Measurements from ENCODE around the gene DYRK1A. TPM values are rescaled to one million over a fixed set of nuclear protein-coding genes. Genes with fewer than 3 reads are reported as not detected.
"Not testable (repeated sequence)": the region's sequence is repeated elsewhere in the genome, so short reads cannot be mapped to it uniquely, and the experiment has no call there.

The DYRK1A gene
- total RNA-seq, 1 donor, result 316 TPM

DNA sequence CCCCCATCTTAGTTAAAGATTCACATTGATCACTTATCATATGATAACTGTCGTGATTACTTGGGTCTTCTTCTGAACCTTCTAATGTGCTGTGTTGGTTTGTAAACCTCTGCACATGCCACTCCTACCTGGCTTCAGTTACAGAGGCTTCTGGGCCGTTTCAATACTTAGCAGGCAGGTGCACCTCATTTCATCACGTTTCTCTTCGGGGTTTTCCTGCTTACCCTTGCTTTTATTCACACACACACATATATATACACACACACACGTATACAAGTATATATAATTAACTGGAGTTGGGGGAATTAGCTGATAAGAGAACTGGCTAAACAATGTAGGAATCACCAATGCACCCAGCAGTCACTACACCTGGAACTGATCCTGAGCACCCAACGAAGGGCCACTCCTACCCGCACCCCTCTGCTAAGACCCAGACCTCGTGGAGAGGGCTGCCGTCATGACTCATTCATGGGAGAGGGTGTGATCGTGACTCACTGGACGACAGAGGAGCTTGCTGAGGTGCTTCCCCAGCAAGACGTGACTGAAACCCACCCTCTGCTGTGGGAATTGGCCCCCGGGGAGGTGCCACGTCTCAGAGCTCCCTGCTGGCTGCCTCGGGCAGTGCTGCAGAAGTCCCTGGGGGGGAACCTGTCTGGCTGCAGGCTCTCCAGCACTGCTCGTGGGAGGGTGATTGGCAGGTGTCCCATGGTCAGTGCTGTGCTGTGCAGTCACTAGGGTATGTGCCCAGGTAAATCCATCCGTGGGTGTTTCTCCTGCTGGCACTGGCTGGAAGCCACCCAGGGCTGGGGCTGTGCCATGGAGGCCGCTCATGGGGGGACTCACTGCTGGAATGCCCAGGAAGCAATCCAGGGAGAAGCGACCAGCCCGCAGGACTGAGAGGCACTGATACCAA lies 166.6 kb downstream of the DYRK1A start:
- Histone ChIP-seq H3K4me1 (ENCODE audit: insufficient read depth, low read length) (no peaks in the 10 kb centered on the region), H3K27me3 (ENCODE audit: insufficient read depth, low read length) (peaks cover 34% of the 10 kb centered on the region), H3K9me3 (ENCODE audit: low read depth, low read length) (no peaks in the 10 kb centered on the region), H3K4me3 (ENCODE audit: low read length) (no peak overlapping the region)

- Histone ChIP-seq H3K4me3 (ENCODE audit: low read length) (no peak overlapping the region), H3K27me3 (ENCODE audit: insufficient read depth, low read length) (peaks cover 34% of the 10 kb centered on the region), H3K9me3 (ENCODE audit: low read depth, low read length) (no peaks in the 10 kb centered on the region), H3K4me1 (ENCODE audit: insufficient read depth, low read length) (no peaks in the 10 kb centered on the region)
Measured at GRCh38 chr21:37534431-37534830, 167.9 kb downstream of the DYRK1A start.

DNA sequence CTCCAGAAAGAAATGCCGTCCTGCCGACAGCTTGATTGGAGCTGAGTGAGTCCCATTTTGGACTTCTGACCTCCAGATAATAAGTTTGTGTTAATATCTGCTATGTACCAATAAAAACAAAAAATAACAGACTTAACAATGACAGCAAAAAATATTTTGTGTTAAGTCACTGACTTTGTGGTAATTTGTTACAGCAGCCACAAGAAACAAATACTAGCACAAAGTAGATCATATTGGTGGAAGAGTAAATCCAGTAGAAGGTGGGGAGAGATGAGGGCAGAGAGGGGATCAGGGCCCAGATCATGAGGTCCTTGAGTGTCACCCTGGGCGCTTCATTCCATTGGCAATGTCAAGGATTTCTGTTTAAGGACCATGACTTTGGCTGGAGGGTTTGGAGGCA lies 168.6 kb downstream of the DYRK1A start:
- Histone ChIP-seq H3K4me1 (ENCODE audit: insufficient read depth, low read length) (no peaks in the 10 kb centered on the region), H3K9me3 (ENCODE audit: low read depth, low read length) (no peaks in the 10 kb centered on the region), H3K4me3 (ENCODE audit: low read length) (no peak overlapping the region), H3K27me3 (ENCODE audit: insufficient read depth, low read length) (peaks cover 32% of the 10 kb centered on the region)

DNA sequence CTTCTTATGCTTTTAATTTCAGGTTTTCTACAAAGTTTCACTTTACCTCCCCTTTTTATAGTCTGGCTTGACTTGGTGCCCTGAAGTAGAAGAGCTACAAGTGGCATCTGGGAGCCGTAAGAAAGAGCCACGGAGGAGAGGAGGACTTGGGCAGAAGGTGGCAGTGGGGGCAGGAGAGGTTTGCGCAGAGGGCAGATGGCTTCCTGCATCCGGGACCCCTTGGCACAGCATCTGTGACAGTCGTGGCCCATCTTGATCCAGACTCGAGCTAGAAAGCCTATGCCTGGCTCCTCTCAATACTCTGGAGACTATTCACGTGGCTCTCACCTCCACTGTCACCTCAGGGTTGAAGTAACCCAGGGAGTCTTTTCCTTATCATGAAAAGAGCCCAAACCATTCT lies 169.1 kb downstream of the DYRK1A start:
- peaks cover 32% of the 10 kb centered on the region for H3K27me3 ChIP-seq (ENCODE audit: insufficient read depth, low read length)

DNA sequence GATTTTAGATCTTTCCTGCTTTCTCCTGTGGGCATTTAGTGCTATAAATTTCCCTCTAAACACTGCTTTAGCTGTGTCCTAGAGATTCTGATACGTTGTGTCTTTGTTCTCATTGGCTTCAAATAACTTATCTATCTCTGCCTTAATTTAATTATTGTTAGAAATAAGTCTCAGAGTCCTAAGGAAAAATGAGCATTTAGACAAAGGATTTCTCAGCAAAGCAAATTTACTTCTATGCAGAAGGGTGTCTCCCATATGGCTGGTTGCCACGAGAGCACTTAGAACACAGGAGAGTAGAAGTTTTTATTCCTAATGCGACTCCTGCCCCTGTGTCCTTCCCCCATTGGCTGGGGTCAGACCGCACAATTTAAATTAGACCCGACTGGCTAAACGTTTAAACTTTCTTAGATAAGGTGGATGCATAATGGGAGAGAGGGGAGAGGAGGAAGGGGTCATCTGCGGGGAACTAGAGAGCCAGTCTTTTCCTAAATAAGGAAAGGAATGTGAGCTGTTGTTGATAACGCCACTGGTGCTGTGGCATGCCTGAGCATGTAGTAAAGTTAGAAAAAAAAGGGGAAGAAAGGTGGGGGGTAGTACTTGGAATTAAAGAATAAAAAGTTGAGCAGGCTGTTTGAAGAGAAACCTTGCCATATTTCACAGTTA lies 170.2 kb downstream of the DYRK1A start:
- no peaks in the 10 kb centered on the region for H3K4me1 ChIP-seq (ENCODE audit: insufficient read depth, low read length)
- no peaks in the 10 kb centered on the region for H3K9me3 ChIP-seq (ENCODE audit: low read depth, low read length)
- H3K27me3 ChIP-seq (ENCODE audit: insufficient read depth, low read length), result peaks cover 25% of the 10 kb centered on the region
- no peak overlapping the region for H3K4me3 ChIP-seq (ENCODE audit: low read length)

More for the DNA sequence above, 169.1 kb downstream of the DYRK1A start:
- Histone ChIP-seq H3K9me3 (ENCODE audit: low read depth, low read length) (no peaks in the 10 kb centered on the region), H3K4me1 (ENCODE audit: insufficient read depth, low read length) (no peaks in the 10 kb centered on the region), H3K4me3 (ENCODE audit: low read length) (no peak overlapping the region)

DNA sequence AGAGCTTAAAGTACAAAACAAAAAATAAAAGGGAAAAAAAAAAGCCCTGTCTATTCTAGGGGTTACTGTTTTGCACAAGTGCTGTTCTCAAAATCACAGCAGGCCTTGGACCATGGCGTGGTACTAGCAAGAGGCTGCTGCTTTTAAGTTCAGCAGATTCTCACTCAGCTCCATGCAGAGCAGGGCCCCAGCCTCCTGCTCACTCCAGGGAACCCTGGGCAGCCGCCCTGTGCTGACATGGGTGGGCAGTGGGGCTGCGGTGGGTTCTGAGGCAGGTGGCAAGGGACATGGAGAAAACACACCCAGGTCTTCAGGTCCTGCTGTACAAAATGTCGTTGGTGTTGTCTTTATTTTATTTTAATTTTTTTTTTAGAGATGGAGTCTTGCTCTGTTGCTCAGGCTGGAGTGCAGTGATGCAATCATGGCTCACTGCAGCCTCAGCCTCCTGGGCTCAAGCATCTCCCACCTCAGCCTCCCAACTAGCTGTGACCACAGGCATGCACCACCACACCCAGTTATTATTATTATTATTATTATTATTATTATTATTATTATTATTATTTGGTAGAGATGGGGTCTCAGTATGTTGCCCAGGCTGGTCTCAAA lies 170.9 kb downstream of the DYRK1A start:
- Histone ChIP-seq H3K4me1 (ENCODE audit: insufficient read depth, low read length) (no peaks in the 10 kb centered on the region), H3K27me3 (ENCODE audit: insufficient read depth, low read length) (peaks cover 18% of the 10 kb centered on the region), H3K4me3 (ENCODE audit: low read length) (no peak overlapping the region), H3K9me3 (ENCODE audit: low read depth, low read length) (peaks cover 2% of the 10 kb centered on the region)

DNA sequence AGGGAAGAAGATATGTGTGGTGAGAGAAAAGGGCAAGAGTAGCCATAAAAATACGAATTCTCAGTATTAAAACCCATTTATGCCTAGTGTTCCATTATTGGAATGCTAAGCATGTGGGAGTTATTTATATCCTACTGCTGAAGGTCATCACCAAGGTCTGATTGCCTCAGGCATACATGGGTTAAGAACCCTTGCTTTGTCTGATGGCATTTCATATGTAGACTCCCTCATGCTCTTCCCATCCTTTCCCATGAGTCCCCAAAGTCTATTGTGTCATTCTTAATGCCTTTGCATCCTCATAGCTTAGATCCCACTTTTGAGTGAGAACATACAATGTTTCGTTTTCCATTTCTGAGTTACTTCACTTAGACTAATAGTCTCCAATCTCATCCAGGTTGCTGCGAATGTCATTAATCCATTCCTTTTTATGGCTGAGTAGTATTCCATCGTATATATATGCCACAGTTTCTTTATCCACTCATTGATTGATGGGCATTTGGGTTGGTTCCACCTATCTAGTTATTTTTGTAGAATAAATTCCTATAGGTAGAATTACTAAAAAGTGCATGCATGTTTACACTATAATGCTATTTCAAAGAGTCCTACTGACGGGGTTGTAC lies 172.5 kb downstream of the DYRK1A start:
- peaks cover 8% of the 10 kb centered on the region for H3K9me3 ChIP-seq (ENCODE audit: low read depth, low read length)
- no peaks in the 10 kb centered on the region for H3K4me1 ChIP-seq (ENCODE audit: insufficient read depth, low read length)
- H3K27me3 ChIP-seq (ENCODE audit: insufficient read depth, low read length), result peaks cover 8% of the 10 kb centered on the region
- H3K4me3 ChIP-seq (ENCODE audit: low read length), result no peak overlapping the region

- not testable (repeated sequence) for H3K4me1 ChIP-seq (ENCODE audit: insufficient read depth, low read length); H3K4me3 ChIP-seq (ENCODE audit: low read length); H3K27me3 ChIP-seq (ENCODE audit: insufficient read depth, low read length); H3K9me3 ChIP-seq (ENCODE audit: low read depth, low read length)
Measured at GRCh38 chr21:37541128-37541527, 174.6 kb downstream of the DYRK1A start.

DNA sequence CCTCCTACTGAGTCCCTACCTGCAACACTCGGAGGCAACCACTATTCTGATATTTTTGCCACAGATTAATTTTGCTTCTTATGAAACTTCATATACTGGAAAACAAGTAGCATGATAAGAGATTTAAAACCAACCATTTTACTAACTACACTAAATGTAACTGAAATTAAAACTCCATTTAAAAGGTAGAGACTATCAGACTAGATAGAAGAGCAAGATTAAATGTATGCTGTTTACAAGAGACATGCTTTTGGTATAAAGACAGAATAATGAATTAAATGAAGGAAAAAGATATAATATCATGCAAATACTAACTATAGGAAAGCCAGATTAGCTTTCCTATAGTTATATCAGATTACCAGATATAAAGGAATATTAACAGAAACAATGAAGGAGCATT lies 175.9 kb downstream of the DYRK1A start:
- Histone ChIP-seq H3K9me3 (ENCODE audit: low read depth, low read length) (peaks cover 8% of the 10 kb centered on the region), H3K4me3 (ENCODE audit: low read length) (no peak overlapping the region), H3K4me1 (ENCODE audit: insufficient read depth, low read length) (peaks cover 4% of the 10 kb centered on the region), H3K27me3 (ENCODE audit: insufficient read depth, low read length) (peaks cover 9% of the 10 kb centered on the region)

DNA sequence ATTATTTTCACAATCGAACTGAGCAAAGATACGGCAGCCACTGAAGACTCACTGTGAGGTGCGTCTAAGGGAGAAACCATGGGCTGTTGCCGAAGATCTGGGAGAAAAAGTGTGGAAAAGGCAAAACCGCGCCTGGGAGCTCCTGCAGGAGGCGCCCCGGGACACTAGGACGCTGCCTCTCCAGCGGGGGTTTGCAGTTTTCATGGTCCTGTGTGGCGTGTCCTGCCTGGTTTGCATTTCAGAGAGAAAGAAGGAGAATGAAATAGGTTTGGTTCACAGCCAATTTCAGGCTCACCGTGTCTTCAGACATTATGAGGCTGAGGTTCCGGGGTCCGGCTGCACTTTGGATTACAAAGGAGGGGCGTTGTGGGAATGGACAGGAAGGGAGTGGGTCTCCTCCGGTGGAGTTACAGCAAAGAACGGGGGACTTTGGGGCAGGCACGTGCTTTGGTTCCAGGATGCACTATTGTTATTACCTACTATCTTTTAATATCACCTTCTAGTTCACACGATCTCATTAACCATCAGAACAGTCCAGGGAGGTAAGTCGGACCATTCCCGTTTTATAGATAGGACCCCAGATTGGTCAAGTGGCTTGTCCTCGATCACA lies 179.8 kb downstream of the DYRK1A start:
- Histone ChIP-seq H3K4me1 (ENCODE audit: insufficient read depth, low read length) (peaks cover 4% of the 10 kb centered on the region), H3K9me3 (ENCODE audit: low read depth, low read length) (peaks cover 8% of the 10 kb centered on the region), H3K4me3 (ENCODE audit: low read length) (no peak overlapping the region), H3K27me3 (ENCODE audit: insufficient read depth, low read length) (peaks cover 9% of the 10 kb centered on the region)

DNA sequence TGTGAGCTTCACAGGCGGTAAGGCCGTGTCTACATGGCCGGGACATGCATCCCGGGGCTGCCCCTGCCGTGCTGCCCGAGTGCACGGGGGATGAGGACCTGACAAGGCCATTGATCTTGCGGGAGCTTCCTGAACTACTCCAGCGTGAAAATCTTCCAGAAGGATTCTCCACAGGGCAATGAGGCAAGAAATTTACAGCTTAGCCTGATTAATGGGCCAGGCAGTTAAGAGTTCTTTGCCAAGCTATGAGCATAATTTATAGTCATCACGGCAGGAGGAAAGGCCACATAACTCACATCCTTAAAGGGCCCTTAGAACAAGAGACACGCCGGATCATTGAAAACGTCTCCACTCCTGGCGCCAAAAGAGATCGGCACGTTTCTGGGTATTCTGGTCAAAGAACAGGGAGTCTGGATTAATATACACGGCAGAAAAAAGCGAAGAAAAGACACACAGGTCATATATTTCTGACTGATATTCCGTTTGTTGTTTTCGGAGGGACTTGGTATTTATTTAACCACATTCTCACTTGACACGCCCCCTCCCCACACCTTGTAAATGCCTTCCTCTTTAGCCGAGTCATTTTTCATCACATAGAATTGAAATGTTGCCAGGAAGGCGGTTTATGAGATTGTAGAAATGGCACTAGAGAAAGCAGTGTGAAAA lies 180.5 kb downstream of the DYRK1A start:
- peaks cover 8% of the 10 kb centered on the region for H3K9me3 ChIP-seq (ENCODE audit: low read depth, low read length)
- peaks cover 9% of the 10 kb centered on the region for H3K27me3 ChIP-seq (ENCODE audit: insufficient read depth, low read length)
- H3K4me1 ChIP-seq (ENCODE audit: insufficient read depth, low read length), result peaks cover 4% of the 10 kb centered on the region
- no peak overlapping the region for H3K4me3 ChIP-seq (ENCODE audit: low read length)

DNA sequence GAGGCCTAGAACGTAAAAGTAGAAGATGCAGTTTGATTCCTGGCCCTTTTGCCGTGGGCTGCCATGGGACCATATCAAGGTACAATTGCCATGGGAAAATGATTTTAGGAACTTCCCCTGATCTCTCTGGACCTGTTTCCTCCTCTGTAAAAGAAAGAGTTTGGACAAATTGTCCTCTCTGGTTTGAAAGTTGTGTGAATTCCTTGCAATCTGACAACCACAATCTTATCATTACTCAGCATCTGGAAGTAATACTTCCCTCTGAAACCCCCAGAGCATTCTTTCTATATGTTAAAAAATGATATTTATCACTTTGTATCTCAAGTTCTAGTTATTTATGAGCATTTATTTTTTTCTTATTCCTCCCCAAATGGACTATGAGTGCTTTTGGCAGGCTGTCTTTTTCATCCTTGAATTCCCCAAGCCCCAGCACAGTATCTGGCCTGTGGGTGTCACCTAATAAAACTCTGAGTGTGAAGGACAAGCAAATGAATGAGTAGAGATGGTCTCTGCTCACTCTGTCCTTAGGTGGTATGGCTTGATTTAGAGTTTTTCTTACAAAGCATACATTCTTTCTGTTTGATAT lies 181.1 kb downstream of the DYRK1A start:
- Histone ChIP-seq H3K4me3 (ENCODE audit: low read length) (no peak overlapping the region), H3K4me1 (ENCODE audit: insufficient read depth, low read length) (peaks cover 4% of the 10 kb centered on the region), H3K27me3 (ENCODE audit: insufficient read depth, low read length) (peaks cover 9% of the 10 kb centered on the region), H3K9me3 (ENCODE audit: low read depth, low read length) (peaks cover 5% of the 10 kb centered on the region)

DNA sequence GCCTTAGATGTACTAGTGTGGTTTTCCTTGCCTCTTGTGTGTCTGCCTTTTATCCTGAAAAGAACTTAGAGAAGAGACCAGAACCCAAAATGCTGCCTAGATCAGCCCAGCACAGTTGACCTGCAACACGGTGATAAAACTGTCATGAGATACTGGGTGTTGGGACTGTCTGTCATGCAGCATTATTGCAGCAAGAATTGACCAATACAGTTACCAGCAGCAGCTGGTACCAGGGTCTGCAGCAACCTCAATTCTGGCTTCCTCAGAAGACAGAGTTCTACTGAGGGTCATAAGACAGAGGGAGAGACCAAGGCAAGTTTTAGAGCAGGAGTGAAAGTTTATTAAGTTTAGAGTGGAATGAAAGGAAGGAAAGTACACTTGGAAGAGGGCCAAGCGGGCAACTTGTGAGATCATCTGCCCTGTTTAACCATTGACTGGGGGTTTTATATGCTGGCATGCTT lies 182.0 kb downstream of the DYRK1A start:
- Histone ChIP-seq H3K4me1 (ENCODE audit: insufficient read depth, low read length) (peaks cover 4% of the 10 kb centered on the region), H3K4me3 (ENCODE audit: low read length) (no peak overlapping the region)

GRCh38 chr21:37549730-37550129 lies 183.2 kb downstream of the DYRK1A start:
- H3K4me1 ChIP-seq (ENCODE audit: insufficient read depth, low read length); H3K27me3 ChIP-seq (ENCODE audit: insufficient read depth, low read length); H3K9me3 ChIP-seq (ENCODE audit: low read depth, low read length); H3K4me3 ChIP-seq (ENCODE audit: low read length): not testable (repeated sequence)

More for the DNA sequence above, 182.0 kb downstream of the DYRK1A start:
- Histone ChIP-seq H3K27me3 (ENCODE audit: insufficient read depth, low read length) (peaks cover 9% of the 10 kb centered on the region), H3K9me3 (ENCODE audit: low read depth, low read length) (no peaks in the 10 kb centered on the region)
